ENCODE results near the gene ASAH2.
"Not testable (repeated sequence)": the region's sequence is repeated elsewhere in the genome, so short reads cannot be mapped to it uniquely, and the experiment has no call there.

Gene ASAH2

DNA sequence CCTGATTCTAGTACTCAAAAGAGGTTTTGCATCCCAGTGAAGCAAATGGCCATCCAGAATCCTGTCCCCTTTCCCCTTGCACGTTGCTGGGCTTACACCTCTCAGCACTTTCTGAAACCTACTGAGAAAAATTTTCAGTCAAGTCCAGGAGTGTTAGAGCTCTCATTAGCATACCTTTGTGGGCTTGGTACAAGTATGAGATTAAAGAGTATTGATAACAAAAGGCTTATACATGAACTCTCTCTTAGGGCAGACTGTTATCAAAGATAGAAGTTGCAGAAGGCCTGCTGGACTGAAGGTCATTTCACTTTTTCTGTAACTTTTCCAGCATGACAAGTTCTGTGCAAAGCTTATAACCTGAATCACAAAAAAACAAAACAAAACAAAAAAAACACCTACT is at the start of gene ASAH2:
Gene ASAH2 (minus strand): TSS at position 123 of the 400 bp plus-strand sequence. CDS start 2,906 bp downstream, outside the sequence.
- no peak for FAIRE-seq

DNA sequence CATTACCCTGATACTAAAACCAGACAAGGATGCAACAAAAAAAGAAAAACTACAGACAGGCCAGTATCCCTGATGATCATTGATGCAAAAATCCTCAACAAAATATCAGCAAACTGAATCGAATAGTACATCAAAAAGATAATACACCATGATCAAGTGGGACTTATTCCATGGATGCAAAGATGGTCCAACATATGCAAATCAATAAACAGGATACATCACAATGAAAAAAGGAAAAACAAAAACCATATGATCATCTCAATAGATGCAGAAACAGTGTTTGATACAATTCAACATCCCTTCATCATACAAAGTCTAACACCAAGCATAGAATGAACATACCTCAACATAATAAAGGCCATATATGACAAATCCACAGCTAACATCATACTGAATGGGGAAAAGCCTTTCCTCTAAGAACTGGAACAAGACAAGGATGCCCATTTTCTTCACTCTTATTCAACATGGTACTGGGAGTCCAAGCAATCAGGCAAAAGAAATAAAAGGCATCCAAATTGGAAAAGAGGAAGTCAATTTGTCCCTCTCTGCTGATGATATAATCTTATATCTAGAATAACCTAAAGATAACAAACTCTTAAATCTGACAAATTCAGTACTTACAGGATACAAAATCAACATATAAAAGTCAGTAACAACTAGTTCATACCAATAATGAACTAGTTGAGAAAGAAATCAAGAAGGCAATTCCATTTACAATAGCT is 48.8 kb upstream of the ASAH2 start:
- FAIRE-seq, result peak; percentile 49

DNA sequence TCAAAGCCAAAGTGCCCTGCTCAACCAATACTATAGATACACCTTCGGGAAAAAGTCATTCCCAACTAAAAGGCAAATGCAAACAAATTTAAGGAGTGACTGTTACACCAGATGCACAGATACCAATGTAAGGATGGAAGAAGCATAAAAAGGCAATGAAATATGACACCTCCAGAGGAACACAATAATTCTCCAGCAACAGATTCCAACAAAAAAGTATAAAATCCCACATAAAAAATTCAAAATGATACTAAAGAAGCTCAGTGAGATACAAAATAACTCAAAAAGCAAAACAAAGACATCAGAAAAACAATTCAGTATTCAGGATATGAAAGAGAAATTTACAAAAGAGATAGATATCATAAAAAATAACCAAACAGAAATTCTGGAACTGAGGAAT is 44.1 kb upstream of the ASAH2 start:
- FAIRE-seq, result no peak

DNA sequence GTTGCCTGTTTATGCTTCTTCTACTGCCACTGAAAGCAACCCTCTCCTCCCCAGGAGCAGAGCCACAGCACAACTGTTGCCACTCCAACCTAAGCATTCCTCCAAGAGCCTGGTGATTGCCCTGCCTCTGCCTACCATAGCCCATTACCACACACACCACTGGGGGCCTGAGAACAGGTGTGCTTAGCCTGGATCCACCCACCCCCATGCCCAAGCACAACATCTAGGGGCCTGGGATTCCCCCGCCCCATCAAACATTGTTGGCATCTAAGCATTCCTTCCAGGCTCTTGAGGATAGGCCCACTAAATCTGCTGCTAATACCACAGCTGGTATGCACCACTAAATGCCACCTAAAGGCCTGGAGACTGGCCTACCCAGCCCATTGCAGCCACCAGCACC is 43.3 kb upstream of the ASAH2 start:
- no peak for FAIRE-seq

DNA sequence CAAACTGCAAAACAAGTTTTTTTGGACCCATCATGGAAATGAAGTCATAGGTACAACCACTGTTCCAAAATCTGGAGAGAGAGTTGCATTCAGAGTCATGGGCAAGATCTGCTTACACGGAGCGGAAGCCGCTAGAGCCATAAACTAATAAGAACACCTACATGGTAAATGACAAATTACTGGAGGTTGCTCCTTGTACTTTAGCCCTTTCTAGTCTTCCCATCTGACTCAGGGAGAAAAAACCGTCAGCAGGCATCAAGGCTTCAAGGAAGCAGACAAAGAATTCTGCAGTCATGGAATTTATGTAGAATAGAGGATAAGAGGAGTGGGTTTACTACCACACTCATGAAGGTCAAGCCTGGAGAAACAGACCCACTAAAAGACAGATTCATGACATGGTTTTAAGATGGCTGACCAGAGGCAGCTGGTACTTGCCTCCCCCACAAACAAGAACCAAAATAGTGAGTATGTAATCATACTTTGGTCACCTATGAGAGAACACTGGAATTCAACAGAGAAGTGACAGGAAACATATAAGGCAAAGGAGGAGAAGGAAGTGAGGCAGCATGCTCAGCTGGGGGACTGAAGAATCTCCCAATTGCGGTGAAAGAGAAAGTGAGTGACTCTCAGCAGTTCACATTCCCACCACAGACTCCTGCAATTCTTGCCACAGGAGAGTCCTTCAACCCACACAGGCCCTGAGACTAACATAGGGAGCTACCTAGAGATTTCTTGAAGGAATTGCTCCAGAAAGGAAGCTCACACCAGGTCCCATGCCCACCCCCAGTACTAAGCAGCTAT is 42.4 kb upstream of the ASAH2 start:
- FAIRE-seq, result no peak

DNA sequence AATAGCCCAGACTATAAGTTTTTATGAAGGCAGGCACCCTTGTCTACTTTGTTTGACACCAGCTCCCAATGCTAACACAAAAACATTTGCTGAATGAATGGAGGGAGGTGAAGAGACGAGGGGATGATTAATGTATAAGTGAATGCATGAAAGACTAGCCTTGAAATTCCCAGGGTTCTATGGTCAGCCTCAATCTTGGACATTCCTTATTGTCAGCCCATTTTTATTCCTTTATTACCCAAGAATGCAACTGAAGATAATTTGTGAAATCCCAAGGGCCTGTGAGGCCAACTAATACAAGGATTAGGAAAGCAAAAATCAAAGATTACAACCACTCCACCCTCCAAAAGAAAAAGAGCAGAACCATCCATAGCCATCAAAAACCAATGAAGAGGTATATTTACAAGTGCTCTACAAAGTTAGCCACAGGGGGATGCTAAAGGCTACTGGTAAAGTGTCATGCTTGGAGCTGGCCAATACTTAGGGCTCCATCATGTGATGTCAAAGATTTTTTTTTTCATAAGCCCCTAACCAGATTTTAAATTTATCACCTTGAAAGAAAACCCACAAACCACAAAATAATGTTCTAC is 40.0 kb upstream of the ASAH2 start:
- no peak for FAIRE-seq

DNA sequence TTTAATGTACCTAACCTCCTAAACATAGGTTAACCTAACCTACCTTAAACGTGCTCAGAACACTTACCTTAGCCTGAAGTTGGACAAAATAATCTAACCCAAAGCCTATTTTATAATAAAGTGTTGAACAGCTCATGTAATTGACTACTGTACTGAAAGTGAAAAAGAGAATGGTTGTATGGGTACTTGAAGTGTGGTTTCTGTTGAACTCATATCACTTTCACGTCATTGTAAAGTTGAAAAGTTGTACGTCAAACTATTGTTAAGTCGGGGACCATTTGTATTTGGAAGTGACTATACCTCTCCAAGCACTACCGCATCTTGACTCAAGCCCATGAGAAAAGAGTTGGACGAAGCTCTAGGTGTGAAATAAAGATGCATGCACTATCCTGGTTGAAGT is 37.9 kb upstream of the ASAH2 start:
- no peak for FAIRE-seq

DNA sequence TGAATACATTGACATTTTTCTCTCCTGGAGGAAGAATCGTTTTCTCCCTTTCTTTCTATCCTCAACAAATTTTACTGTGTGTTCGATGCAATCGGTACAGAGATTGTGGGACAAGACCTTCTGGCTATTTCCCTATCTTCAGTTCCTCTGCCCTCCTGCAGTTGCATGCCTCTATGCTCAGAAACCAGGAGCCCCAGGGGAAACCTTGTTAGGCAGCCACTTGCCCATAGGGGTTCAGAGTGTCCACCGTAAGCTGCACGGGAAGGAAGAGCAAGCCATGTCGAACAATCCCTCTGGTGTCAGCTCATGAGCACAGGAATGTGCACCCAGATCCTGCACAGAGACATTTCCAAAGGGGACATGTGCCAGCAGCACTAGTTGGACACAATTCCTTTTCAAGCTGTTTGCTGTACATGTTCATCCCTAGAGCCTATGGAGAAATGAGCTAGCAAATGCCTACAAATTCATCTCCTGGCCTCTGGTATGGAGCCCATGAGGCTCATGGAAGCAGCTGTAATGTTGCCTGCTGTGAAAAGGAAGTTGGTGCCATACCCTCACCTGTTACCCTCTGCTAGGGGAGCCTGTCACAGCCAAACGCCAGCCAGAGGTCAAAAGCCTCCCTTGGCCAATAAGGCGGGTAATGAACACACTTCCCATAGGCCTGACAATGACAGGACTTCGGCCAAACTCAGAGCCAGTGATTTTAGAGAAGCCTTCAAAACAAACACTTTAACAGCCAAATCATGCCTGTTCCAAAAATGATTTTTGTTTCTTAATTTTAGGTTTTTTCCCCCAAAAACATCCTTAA is 35.9 kb upstream of the ASAH2 start:
- no peak for FAIRE-seq

DNA sequence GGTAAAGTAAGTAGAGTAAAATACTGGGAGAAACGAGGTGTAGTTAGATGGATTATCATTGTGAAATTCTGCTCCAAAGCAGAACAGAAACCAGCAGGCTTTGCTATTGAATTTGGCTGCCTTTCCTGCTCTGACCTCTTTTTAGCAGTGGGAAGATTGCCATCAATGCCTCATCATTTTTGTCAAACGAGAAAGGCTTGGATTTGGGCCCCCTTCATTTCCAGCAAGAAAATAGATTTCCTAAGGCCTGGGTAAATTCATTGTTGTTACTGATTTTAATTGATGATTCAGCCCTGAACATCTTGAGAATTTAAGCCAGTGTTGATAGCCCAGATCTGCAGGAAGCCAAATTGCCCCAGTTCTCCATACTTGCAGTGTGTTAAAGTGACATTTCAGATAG is 35.2 kb upstream of the ASAH2 start:
- FAIRE-seq, result no peak

DNA sequence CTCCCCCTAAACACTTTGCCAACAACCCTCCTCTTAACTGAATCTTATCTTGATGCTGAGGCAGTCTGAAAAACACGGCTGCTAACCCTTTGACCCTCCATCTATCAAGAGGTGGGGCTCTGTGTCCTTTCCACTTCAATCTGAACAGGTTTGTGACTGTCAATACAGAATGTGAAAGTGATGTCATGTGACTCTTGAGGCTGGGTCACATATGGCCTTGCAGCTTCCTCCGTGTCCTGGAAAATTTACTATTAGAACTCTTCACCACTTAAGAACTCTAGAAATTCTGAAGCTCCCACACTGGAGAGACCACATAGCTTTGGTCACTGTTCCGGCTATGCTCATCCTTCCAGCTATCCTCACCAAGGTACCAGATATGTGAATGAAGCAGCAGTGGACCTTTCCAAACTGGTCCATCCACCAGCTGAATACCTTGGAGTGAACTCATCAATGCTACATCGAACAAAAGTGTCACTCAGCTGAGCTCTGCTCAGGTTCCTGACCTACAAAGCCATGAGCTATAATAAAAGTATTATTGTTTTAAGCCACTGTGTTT is 30.7 kb upstream of the ASAH2 start:
- no peak for FAIRE-seq

DNA sequence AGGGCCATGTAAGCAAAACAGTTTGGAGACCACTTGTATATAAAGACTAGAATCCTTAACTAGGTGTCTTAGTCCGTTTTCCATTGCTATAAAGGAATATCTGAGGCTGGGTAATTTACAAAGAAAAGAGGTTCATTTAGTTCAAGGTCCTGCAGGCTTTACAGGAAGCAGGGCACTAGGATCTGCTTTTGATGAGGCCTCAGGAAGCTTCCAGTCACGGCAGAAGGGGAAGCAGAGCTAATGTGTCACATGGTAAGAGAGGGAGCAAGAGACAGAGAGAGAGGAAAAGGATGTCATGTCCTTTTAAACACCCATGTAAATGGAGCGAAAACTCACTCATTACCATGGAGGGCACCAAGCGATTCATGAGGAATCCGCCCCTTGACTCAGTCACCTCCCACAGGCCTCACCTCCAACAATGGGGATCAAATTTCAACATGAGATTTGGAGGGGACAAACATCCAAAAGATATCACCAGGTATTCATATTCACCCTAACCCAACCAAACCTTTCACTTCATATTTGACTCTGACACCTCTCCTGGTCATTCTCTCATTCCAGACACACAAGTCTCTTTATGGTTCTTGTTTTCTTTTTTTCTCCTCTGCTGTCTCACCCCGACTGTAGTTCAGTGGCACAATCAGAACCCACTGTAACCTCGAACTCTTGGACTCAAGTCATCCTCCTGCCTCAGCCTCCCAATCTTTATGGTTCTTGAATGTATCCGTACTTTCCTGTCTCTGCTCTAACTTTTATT is 30.1 kb upstream of the ASAH2 start:
- no peak for FAIRE-seq

DNA sequence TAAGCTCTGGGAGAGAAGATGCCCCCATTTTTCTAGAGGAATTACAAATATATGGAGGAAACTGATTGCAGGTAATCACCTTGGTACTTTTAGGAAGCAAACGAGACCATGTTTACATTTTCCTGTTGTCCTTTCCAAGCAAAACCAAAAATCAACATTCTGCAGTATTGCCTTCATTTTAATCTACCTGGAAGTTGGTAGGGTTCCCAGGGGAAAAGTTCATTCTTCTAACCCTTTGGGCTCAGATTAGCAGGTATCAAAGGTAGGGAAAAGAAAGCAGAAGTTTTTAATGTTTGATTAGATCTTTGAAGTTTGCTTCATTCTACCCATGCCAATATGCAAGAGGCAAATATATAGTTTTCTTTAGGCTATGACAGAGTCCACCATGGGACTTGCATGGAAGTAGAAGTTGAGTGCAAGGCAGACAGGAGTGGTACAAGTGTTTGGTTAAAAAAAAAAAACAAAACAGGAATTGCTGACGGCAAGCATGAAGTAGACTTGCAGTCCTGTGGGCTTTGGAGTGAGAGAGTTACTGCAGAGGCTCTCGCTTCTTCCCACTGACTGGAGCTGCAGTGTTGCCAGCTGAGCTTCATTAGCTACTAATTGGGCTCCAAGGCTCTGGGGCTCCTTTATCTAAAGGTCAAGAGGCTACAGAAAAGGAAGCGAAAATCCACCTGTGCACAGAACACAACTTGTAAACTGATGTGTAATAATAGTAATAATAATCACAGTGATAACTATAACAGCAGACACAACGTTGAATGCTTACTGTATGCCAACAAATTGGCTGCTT is 28.9 kb upstream of the ASAH2 start:
- FAIRE-seq, result no peak

DNA sequence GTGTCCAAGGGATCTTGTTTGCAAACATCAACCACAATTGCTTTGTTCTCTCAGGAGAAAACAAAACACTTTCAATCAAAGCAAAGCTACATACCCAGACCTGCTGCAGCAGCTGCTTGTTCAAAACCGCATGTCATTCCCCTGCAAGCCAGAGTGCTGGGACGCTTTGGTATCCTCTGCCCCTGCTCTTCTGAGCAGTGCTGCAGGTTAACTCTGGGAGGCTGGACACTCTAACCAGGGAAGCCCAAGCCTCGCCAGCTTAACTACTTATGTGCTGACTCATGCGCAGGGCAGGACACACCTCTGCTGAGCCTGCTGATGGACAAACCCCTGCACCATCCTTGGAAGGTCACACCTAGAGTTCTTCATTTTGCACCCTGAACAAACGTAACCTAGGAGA is 28.2 kb upstream of the ASAH2 start:
- FAIRE-seq, result no peak

DNA sequence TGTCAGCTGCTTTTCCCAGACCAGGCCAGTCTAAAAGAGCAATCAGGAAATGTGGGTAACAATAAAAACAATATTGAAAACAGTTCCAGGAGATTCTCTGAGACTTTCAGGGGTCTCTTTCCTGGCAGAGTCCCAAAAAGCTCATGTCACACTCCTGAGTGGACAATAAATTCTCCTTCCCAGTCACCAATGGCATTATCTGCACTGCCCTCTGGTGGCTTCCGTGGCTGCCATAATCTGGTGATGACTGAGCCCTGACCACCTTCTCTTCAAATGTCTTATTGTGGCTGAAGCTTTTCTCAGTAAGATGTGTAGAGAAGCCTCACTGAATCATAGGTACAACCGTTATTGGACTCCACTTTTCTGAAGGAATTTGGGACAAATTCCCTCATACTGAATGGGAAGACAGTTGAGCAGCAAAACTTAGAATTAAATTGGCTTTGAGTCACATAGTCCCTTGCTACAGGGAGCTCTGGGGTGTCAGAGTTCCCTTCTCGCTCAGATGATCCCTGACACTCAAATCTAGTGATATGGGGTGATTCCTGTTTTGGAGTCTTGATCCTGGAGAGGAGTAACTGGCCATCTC is 24.4 kb upstream of the ASAH2 start:
- FAIRE-seq, result no peak

DNA sequence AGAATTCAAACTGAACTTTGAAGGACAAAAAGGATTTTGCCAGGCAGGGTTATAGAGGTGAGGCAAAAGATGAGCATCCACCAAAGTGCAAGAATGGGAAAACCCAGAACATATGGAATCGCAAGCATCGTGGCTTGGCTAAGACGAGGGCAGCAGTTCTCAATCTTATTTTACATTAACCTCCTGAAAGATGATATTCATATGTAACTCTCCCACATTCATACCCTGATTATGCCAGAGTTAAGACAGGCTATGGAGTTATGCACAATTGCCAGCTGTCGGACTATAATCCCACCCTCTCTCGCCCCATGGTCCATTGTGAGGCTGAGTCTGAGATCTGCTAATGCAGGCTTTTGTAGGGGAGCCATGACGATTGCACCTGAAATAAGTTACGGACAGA is 21.2 kb upstream of the ASAH2 start:
- no peak for FAIRE-seq

DNA sequence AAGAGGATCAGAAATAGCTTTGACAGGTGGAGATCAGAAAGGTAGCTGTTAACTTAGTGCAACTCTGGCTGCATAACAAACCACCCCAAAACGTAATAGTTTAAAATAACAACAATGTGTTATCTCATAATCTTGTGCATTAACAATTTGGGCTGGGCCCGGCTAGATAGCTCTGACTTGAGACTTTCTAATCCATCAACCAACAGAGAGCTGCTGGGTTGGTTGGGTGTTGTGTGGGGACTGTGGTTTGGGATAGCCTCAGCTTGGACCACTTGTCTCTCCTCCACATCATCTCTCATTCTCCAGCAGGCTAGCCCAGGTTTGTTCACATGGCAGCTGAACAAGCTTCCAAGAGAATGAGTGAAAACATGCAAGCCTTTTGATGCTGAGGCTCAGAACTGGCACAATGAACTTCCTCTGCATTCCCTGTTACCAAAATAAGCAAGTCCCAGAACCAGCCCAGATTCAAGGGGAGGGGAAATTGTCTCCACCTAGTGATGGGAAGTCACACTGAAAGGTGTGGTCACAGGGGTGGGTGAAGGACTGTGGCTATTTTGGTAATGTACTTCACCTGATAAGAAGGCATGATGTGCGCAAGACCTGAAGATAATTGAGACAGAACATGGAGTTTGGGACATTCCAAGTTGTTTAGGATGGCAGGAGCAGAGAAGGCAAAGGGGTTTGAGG is 20.4 kb upstream of the ASAH2 start:
- FAIRE-seq, result no peak

DNA sequence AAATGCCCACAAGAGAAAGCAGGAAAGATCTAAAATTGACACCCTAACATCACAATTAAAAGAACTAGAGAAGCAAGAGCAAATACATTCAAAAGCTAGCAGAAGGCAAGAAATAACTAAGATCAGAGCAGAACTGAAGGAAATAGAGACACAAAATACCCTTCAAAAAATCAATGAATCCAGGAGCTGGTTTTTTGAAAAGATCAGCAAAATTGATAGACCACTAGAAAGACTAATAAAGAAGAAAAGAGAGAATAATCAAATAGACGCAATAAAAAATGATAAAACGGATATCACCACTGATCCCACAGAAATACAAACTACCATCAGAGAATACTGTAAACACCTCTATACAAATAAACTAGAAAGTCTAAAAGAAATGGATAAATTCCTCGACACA is 16.6 kb upstream of the ASAH2 start:
- not testable (repeated sequence) for FAIRE-seq

DNA sequence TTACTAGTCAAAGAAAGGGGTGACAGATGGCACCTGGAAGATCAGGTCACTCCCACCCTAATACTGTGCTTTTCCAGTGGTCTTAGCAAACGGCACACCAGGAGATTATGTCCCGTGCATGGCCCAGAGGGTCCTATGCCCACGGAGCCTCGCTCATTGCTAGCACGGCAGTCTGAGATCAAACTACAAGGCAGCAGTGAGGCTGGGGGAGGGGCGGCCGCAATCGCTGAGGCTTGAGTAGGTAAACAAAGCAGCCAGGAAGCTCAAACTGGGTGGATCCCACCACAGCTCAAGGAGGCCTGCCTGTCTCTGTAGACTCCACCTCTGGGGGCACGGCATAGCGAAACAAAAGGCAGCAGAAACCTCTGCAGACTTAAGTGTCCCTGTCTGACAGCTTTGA is 11.3 kb upstream of the ASAH2 start:
- not testable (repeated sequence) for FAIRE-seq

DNA sequence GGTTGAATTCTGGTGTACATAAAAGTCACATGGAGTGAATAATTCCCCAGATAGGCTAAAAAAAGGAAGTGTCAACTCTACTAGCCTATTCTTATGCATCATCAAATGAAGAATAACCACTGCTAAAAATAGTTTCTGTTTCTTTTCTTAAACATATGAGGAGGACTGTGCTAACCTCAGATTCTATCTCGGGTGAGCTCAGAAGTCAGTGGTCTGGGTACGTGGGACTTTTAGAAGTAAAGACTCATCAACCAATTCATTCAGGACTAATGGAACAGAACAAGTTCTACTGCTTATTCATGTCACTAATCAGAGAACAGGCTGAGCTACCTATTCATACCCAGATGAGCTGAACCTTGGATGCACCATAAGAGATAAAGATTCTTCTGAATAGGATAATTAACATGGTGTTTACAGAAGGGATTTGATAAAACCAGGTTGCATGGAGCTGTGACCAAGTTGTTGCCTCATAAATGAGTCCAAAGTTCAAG is 9.5 kb upstream of the ASAH2 start:
- FAIRE-seq, result no peak

DNA sequence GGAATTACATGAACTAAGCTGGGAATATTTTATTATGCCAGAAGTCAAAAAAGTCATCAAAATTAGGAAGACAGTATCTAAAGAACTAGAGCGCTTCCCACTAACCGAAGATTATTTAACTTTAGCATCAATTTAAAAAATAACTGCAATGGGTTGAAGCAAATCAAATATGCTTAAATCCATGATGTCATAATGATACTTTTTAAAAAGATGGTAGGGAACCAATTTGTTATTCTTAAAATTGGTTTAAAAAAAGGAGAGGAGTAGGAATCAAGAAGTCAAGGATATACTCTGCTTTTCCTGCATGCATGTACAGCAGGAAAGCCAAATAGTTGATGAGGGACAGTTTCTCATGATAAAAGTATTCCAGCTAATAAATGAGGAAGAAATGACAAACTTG is 3.2 kb upstream of the ASAH2 start:
- no peak for FAIRE-seq
